GM21390 (cell line): ENCODE measurements around the gene KCNH2.

Experiments
- ATAC-seq: cut with Tn5 transposase; IDR thresholded peaks from one replicate; pipeline ENCODE4 v1.9.1; 2021; ENCODE audit not compliant: unreplicated experiment

Gene KCNH2

GRCh38 chr7:150975536-150976319 is 2.4 kb downstream of the KCNH2 start:
- no peak for ATAC-seq

GRCh38 chr7:150974468-150975391 is 3.4 kb downstream of the KCNH2 start:
- peak; percentile 64 for ATAC-seq

GRCh38 chr7:150973571-150974451 is 4.3 kb downstream of the KCNH2 start:
- no peak for ATAC-seq

- ATAC-seq, result no peak
Measured at GRCh38 chr7:150972741-150973140, 5.4 kb downstream of the KCNH2 start.

- no peak for ATAC-seq
Measured at GRCh38 chr7:150972023-150972468, 6.1 kb downstream of the KCNH2 start.

GRCh38 chr7:150971242-150972022 is 6.7 kb downstream of the KCNH2 start:
- ATAC-seq, result no peak

GRCh38 chr7:150970424-150970823 is 7.7 kb downstream of the KCNH2 start:
- ATAC-seq, result no peak

GRCh38 chr7:150969475-150969874 is 8.6 kb downstream of the KCNH2 start:
- ATAC-seq, result no peak

- no peak for ATAC-seq
Measured at GRCh38 chr7:150968734-150969372, 9.3 kb downstream of the KCNH2 start.

GRCh38 chr7:150968056-150968733 is 9.9 kb downstream of the KCNH2 start:
- no peak for ATAC-seq

- ATAC-seq, result no peak
Measured at GRCh38 chr7:150967349-150967748, 10.8 kb downstream of the KCNH2 start.

- no peak for ATAC-seq
Measured at GRCh38 chr7:150966002-150966401, 12.1 kb downstream of the KCNH2 start.

- ATAC-seq, result no peak
Measured at GRCh38 chr7:150965273-150965830, 12.8 kb downstream of the KCNH2 start.

- no peak for ATAC-seq
Measured at GRCh38 chr7:150964593-150965111, 13.5 kb downstream of the KCNH2 start.

GRCh38 chr7:150963707-150964559 is 14.2 kb downstream of the KCNH2 start:
- ATAC-seq, result no peak

- ATAC-seq, result no peak
Measured at GRCh38 chr7:150962553-150963399, 15.3 kb downstream of the KCNH2 start.

- ATAC-seq, result no peak
Measured at GRCh38 chr7:150962290-150962552, 15.9 kb downstream of the KCNH2 start.
